ENCODE results near the gene LRP10.
"Not testable (repeated sequence)": the region's sequence is repeated elsewhere in the genome, so short reads cannot be mapped to it uniquely, and the experiment has no call there.

Gene LRP10

GRCh38 chr14:22888662-22889061 lies 17.1 kb downstream of the LRP10 start:
- no peak for DNase-seq

- DNase-seq: no peak
Observed at GRCh38 chr14:22890416-22890815, 18.9 kb downstream of the LRP10 start.

GRCh38 chr14:22892488-22892887 lies 20.9 kb downstream of the LRP10 start:
- no peak for DNase-seq

GRCh38 chr14:22893706-22894105 lies 22.2 kb downstream of the LRP10 start:
- DNase-seq: no peak

GRCh38 chr14:22895402-22895801 lies 23.9 kb downstream of the LRP10 start:
- no peak for DNase-seq

GRCh38 chr14:22896356-22896755 lies 24.8 kb downstream of the LRP10 start:
- no peak for DNase-seq

- DNase-seq: no peak
Observed at GRCh38 chr14:22896760-22897159, 25.2 kb downstream of the LRP10 start.

GRCh38 chr14:22897357-22897756 lies 25.8 kb downstream of the LRP10 start:
- DNase-seq: no peak

GRCh38 chr14:22898302-22899090 lies 27.0 kb downstream of the LRP10 start:
- no peak for DNase-seq

GRCh38 chr14:22900081-22900799 lies 28.7 kb downstream of the LRP10 start:
- DNase-seq: peak; percentile 22

GRCh38 chr14:22901799-22902198 lies 30.3 kb downstream of the LRP10 start:
- no peak for DNase-seq

- DNase-seq: no peak
Observed at GRCh38 chr14:22903742-22904087, 32.2 kb downstream of the LRP10 start.

GRCh38 chr14:22905627-22906026 lies 34.1 kb downstream of the LRP10 start:
- no peak for DNase-seq

GRCh38 chr14:22906073-22906472 lies 34.5 kb downstream of the LRP10 start:
- no peak for DNase-seq

GRCh38 chr14:22907429-22907828 lies 35.9 kb downstream of the LRP10 start:
- DNase-seq: no peak

GRCh38 chr14:22908601-22909000 lies 37.1 kb downstream of the LRP10 start:
- DNase-seq: no peak

GRCh38 chr14:22910916-22911315 lies 39.4 kb downstream of the LRP10 start:
- DNase-seq: no peak

- not testable (repeated sequence) for DNase-seq
Observed at GRCh38 chr14:22914836-22915235, 43.3 kb downstream of the LRP10 start.

GRCh38 chr14:22915886-22916521 lies 44.5 kb downstream of the LRP10 start:
- no peak for DNase-seq

- peak; percentile 100 for DNase-seq
Observed at GRCh38 chr14:22918804-22919600, 47.5 kb downstream of the LRP10 start, which contains the start of gene RBM23. Gene RBM23 (minus strand): TSS chr14:22919149.

- no peak for DNase-seq
Observed at GRCh38 chr14:22919601-22919921, 48.0 kb downstream of the LRP10 start.

- DNase-seq: no peak
Observed at GRCh38 chr14:22920697-22921096, 49.2 kb downstream of the LRP10 start.

GRCh38 chr14:22922294-22922693 lies 50.8 kb downstream of the LRP10 start:
- DNase-seq: no peak

Data from T-helper 9 cell (primary cell).